Common myeloid progenitor, CD34-positive (primary cell): ENCODE results near the gene LRP1B.

ENCODE experiments used
- CTCF ChIA-PET: fragments of 350-600 bp; sonication (Branson Sonifier 250); formaldehyde crosslinking; loops from one replicate; lab custom pipeline; 2021; ENCODE audit warnings: antibody characterized with exemption; lab: Charles Lee
- POLR2A ChIA-PET: fragments of 350-600 bp; sonication (Branson Sonifier 250); formaldehyde crosslinking; loops from one replicate; lab custom pipeline; 2021; ENCODE audit warnings: antibody characterized with exemption; lab: Charles Lee
- DNase-seq, 3 donors: peaks; one replicate each; pipeline versions ENCODE4 v3.0.0 to v3.0.0-alpha.2; 2013
- H3K27ac ChIP-seq, 2 experiments: 1 replicate in 1 of 2; 2 replicates in 1 of 2; pipeline ENCODE4 v1.7.0; 2013; ENCODE audit warnings: inconsistent platforms in 2 of 2, low read length in 2 of 2, mild to moderate bottlenecking in 2 of 2, low read depth in 1 of 2, moderate library complexity in 1 of 2; ENCODE audit not compliant: severe bottlenecking in 2 of 2, insufficient read depth in 1 of 2, poor library complexity in 1 of 2
- H3K27me3 ChIP-seq, 5 experiments: replicated peaks in 2 of 5; 1 replicate in 3 of 5; 2 replicates in 2 of 5; pipeline versions ENCODE4 v1.6.1 to v1.7.0; 2013; ENCODE audit warnings: low read length in 4 of 5, mild to moderate bottlenecking in 2 of 5, moderate library complexity in 2 of 5, inconsistent platforms in 1 of 5; ENCODE audit not compliant: insufficient read depth in 5 of 5, control insufficient read depth in 4 of 5
- H3K36me3 ChIP-seq, 4 experiments: 1 replicate in 2 of 4; 2 replicates in 2 of 4; pipeline versions ENCODE4 v1.6.1 to v1.7.0; 2013; ENCODE audit warnings: low read length in 3 of 4, control low read depth in 1 of 4, mild to moderate bottlenecking in 1 of 4; ENCODE audit not compliant: control insufficient read depth in 4 of 4, insufficient read depth in 4 of 4
- H3K4me1 ChIP-seq, 4 experiments: 1 replicate in 3 of 4; 2 replicates in 1 of 4; pipeline versions ENCODE4 v1.6.1 to v1.7.1; 2013; ENCODE audit warnings: low read length in 3 of 4, mild to moderate bottlenecking in 3 of 4, control low read depth in 1 of 4, inconsistent platforms in 1 of 4, moderate library complexity in 1 of 4; ENCODE audit not compliant: control insufficient read depth in 4 of 4, insufficient read depth in 4 of 4; ENCODE audit errors: control extremely low read depth in 1 of 4
- H3K4me3 ChIP-seq, 7 experiments: 1 replicate in 4 of 7; 2 replicates in 3 of 7; pipeline versions ENCODE4 v1.5.1 to v1.7.0; 2013; ENCODE audit warnings: mild to moderate bottlenecking in 7 of 7, low read length in 6 of 7, moderate library complexity in 6 of 7, inconsistent platforms in 2 of 7, low read depth in 2 of 7, control low read depth in 1 of 7; ENCODE audit not compliant: insufficient read depth in 4 of 7, control insufficient read depth in 1 of 7; ENCODE audit errors: extremely low read depth in 1 of 7
- H3K9me3 ChIP-seq, 5 experiments: 1 replicate in 4 of 5; 2 replicates in 1 of 5; pipeline versions ENCODE4 v1.6.1 to v1.7.1; 2013; ENCODE audit warnings: low read length in 4 of 5, mild to moderate bottlenecking in 2 of 5, inconsistent platforms in 1 of 5, low read depth in 1 of 5, moderate library complexity in 1 of 5; ENCODE audit not compliant: control insufficient read depth in 4 of 5, insufficient read depth in 2 of 5; ENCODE audit errors: control extremely low read depth in 1 of 5
- WGBS: methylation state at CpG from one replicate; pipeline ENCODE4 v1.1.5; 2013; ENCODE audit not compliant: insufficient coverage; 5-methylcytosine and 5-hydroxymethylcytosine counted together

LRP1B gene

GRCh38 chr2:141501752-141502151 lies 629.1 kb downstream of the LRP1B start:
- no CpG with 5 or more reads among the region's 1 CpG for WGBS
- Histone ChIP-seq H3K27ac (no peak overlapping the region), H3K27me3 (no peaks in the 10 kb centered on the region), H3K4me1 (peaks cover 0 to 24% (median 5%) of the 10 kb centered on the region in 4 experiments), H3K9me3 (no peaks in the 10 kb centered on the region), H3K4me3 (no peak overlapping the region), H3K36me3 (no peaks in the 10 kb centered on the region)
- peak in 1 of 3 donors; percentile 25 for DNase-seq
- CTCF ChIA-PET: interaction anchor here (1.1 kb wide), 1 partner anchor 18 kb away, joined by 3 read pairs; no protein-coding TSS in a partner anchor
- POLR2A ChIA-PET: no interaction called here

DNA sequence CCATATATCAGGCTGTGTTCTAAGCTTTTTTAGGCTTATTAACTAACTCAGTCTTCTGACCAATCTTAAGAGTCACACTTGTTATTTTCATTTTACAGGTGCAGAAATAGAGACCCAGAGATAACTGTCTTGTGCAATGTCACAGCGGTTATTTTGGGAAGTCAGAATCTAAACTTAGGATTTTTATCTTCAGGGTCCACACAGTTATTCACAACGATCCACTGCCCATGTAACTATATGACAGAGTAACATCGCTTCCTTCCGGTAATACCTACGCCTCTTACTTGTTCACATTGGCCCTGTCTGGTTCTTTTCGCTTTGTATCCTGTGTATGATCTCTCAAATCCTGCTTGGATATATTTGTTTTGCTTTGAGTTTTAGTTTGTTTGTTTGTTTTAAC lies 631.7 kb downstream of the LRP1B start:
- Histone ChIP-seq H3K4me3 (no peak overlapping the region), H3K36me3 (no peaks in the 10 kb centered on the region), H3K27ac (no peak overlapping the region), H3K4me1 (peaks cover 0 to 27% (median 5%) of the 10 kb centered on the region in 4 experiments), H3K27me3 (no peaks in the 10 kb centered on the region), H3K9me3 (no peaks in the 10 kb centered on the region)
- no CpG with 5 or more reads among the region's 6 CpGs for WGBS
- ChIA-PET POLR2A (no interaction called here), CTCF (no interaction called here)
- peak; percentile 1 to 34 (median 16) for DNase-seq

GRCh38 chr2:141498561-141498960 lies 632.3 kb downstream of the LRP1B start:
- Histone ChIP-seq H3K27me3 (no peaks in the 10 kb centered on the region), H3K27ac (no peak overlapping the region), H3K4me1 (peaks cover 0 to 27% (median 5%) of the 10 kb centered on the region in 4 experiments), H3K4me3 (no peak overlapping the region), H3K9me3 (no peaks in the 10 kb centered on the region), H3K36me3 (no peaks in the 10 kb centered on the region)
- no CpG with 5 or more reads among the region's 1 CpG for WGBS
- POLR2A ChIA-PET: no interaction called here
- CTCF ChIA-PET: no interaction called here
- no peak for DNase-seq

DNA sequence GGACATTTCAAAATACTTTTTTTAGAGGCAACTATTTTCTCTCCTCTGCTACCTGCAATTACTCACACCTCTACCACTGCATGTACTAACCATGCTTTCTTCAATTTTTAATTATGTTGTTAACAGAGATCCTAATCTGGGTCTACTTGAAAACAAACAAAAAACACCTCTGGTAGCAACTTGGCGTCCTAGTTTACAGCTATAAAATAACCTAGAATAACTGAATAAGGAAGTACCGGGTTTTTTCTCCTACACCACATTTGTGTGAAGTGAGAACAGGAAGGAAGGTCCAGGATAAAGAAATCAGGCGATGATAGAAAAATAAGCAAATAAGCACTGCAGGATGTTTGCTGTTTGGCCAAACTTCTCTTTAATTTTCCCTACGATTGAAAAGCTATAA lies 633.5 kb downstream of the LRP1B start:
- peak; percentile 4 to 55 (median 31) for DNase-seq
- Histone ChIP-seq H3K27me3 (no peaks in the 10 kb centered on the region), H3K27ac (peak overlapping the region in 1 of 2 experiments; percentile 16), H3K36me3 (no peaks in the 10 kb centered on the region), H3K9me3 (no peaks in the 10 kb centered on the region), H3K4me1 (peaks cover 0 to 27% (median 5%) of the 10 kb centered on the region in 4 experiments), H3K4me3 (no peak overlapping the region)
- ChIA-PET CTCF (interaction anchor here (0.7 kb wide), 1 partner anchor 1723 kb away, joined by 3 read pairs; no protein-coding TSS in a partner anchor), POLR2A (no interaction called here)
- 19% methylated on average over 3 of the region's 4 CpGs for WGBS

- ChIA-PET POLR2A (no interaction called here), CTCF (interaction anchor here (0.7 kb wide), 1 partner anchor 1723 kb away, joined by 3 read pairs; no protein-coding TSS in a partner anchor)
- Histone ChIP-seq H3K36me3 (no peaks in the 10 kb centered on the region), H3K9me3 (no peaks in the 10 kb centered on the region), H3K4me1 (peaks cover 0 to 24% (median 5%) of the 10 kb centered on the region in 4 experiments), H3K27me3 (no peaks in the 10 kb centered on the region), H3K27ac (no peak overlapping the region), H3K4me3 (no peak overlapping the region)
- peak; percentile 2 to 56 (median 31) for DNase-seq
- no CpG with 5 or more reads among the region's 2 CpGs for WGBS
These were observed 634.0 kb downstream of the LRP1B start for GRCh38 chr2:141496810-141497209.

DNA sequence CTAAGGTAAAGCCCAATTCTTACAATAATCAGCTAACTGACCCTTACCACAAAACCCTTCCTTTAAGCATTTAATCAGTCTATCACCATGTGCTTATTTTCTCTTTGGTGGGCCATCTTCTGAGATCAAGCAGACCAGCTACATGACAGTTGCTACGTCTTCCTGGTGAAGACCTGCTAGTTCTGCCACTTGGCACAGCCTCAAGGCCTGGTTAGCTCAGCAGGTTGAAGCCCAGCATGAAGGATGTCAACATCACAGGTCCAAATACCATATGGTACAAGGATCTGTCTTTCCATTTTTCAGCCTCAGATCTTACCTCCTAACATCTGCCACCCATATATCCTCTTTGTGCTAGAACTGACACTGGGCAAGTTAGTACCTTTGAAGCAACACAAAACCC lies 636.9 kb downstream of the LRP1B start:
- 100% methylated on average over 1 of the region's 1 CpG for WGBS
- H3K4me1 ChIP-seq: peaks cover 0 to 14% (median 3%) of the 10 kb centered on the region in 4 experiments
- POLR2A ChIA-PET: no interaction called here

GRCh38 chr2:141492816-141493215 lies 638.0 kb downstream of the LRP1B start:
- no CpG with 5 or more reads among the region's 3 CpGs for WGBS
- peaks cover 0 to 11% (median 1%) of the 10 kb centered on the region in 4 experiments for H3K4me1 ChIP-seq
- CTCF ChIA-PET: no interaction called here
- POLR2A ChIA-PET: no interaction called here
- no peak overlapping the region for H3K4me3 ChIP-seq
- H3K27me3 ChIP-seq: no peaks in the 10 kb centered on the region
- no peak for DNase-seq
- H3K9me3 ChIP-seq: no peaks in the 10 kb centered on the region
- no peaks in the 10 kb centered on the region for H3K36me3 ChIP-seq
- H3K27ac ChIP-seq: no peak overlapping the region

More for the DNA sequence above, 636.9 kb downstream of the LRP1B start:
- Histone ChIP-seq H3K9me3 (no peaks in the 10 kb centered on the region), H3K4me3 (no peak overlapping the region), H3K27ac (no peak overlapping the region), H3K27me3 (no peaks in the 10 kb centered on the region), H3K36me3 (no peaks in the 10 kb centered on the region)
- DNase-seq: no peak
- CTCF ChIA-PET: no interaction called here
